HepG2 (cell line): ENCODE data around the gene EIF5A. TPM values are rescaled to one million over a fixed set of nuclear protein-coding genes. Genes with fewer than 3 reads are reported as not detected.

ENCODE experiments used
- AGO1 ChIP-seq: fragments of 200-400 bp; formaldehyde crosslinking; IDR thresholded peaks from 2 replicates; pipeline ENCODE4 v1.6.1; 2017; ENCODE audit warnings: mild to moderate bottlenecking, low read depth, low read length, moderate library complexity; ENCODE audit not compliant: poor library complexity, severe bottlenecking
- CENPT ChIP-seq: sonication (generic); formaldehyde crosslinking; IDR thresholded peaks from 2 replicates; pipeline ENCODE4 v1.8.0; 2022; ENCODE audit warnings: low read depth, mild to moderate bottlenecking, moderate library complexity, missing genetic modification reagents
- FOXA1 ChIP-seq, 2 experiments: fragments of 450-650 bp in 1 of 2; sonication (generic) in 1 of 2; formaldehyde crosslinking in 1 of 2; IDR thresholded peaks; 2 replicates each; pipeline versions ENCODE4 v1.4.0 to v1.6.1; 2016 to 2020; ENCODE audit warnings: missing genetic modification reagents in 1 of 2
- GFI1 ChIP-seq: sonication (generic); formaldehyde crosslinking; IDR thresholded peaks from 2 replicates; pipeline ENCODE4 v1.5.0; 2020; ENCODE audit warnings: missing genetic modification reagents, mild to moderate bottlenecking, borderline replicate concordance
- HDAC1 ChIP-seq: sonication (generic); formaldehyde crosslinking; IDR thresholded peaks from 2 replicates; pipeline ENCODE4 v1.5.1; 2020; ENCODE audit warnings: mild to moderate bottlenecking, missing genetic modification reagents
- HNF1A ChIP-seq, 2 experiments: sonication (generic) in 1 of 2; formaldehyde crosslinking in 1 of 2; IDR thresholded peaks; 2 replicates each; pipeline versions ENCODE4 v1.4.0 to v1.6.1; 2016 to 2020; ENCODE audit warnings: borderline replicate concordance in 1 of 2, low read depth in 1 of 2, mild to moderate bottlenecking in 1 of 2, missing genetic modification reagents in 1 of 2
- IRF2 ChIP-seq: IDR thresholded peaks from 2 replicates; pipeline ENCODE4 v1.6.1; 2018; ENCODE audit warnings: missing genetic modification reagents, missing compliant biosample characterization
- KAT7 ChIP-seq: IDR thresholded peaks from 2 replicates; pipeline ENCODE4 v1.6.1; 2018; ENCODE audit warnings: borderline replicate concordance, missing compliant biosample characterization
- KLF9 ChIP-seq: IDR thresholded peaks from 2 replicates; pipeline ENCODE4 v1.6.1; 2016; ENCODE audit warnings: low read depth
- MATR3 ChIP-seq: sonication (generic); formaldehyde crosslinking; IDR thresholded peaks from 2 replicates; pipeline ENCODE4 v1.4.0; 2020; ENCODE audit warnings: missing genetic modification reagents
- MAZ ChIP-seq, 2 experiments: sonication (generic) in 1 of 2; formaldehyde crosslinking in 1 of 2; IDR thresholded peaks; 2 replicates each; pipeline versions ENCODE4 v1.5.0 to v1.6.1; 2012 to 2020; ENCODE audit warnings: low read depth in 2 of 2, mild to moderate bottlenecking in 2 of 2, borderline replicate concordance in 1 of 2, improper control_type of control experiment in 1 of 2, low read length in 1 of 2, missing genetic modification reagents in 1 of 2, moderate library complexity in 1 of 2
- MNT ChIP-seq: fragments of 450-650 bp; IDR thresholded peaks from 2 replicates; pipeline ENCODE4 v1.6.1; 2016
- NFKBIZ ChIP-seq: IDR thresholded peaks from 2 replicates; pipeline ENCODE4 v1.6.1; 2018; ENCODE audit warnings: missing genetic modification reagents, missing compliant biosample characterization
- SNAI1 ChIP-seq: sonication (generic); formaldehyde crosslinking; IDR thresholded peaks from 2 replicates; pipeline ENCODE4 v1.5.0; 2020; ENCODE audit warnings: mild to moderate bottlenecking, missing genetic modification reagents, borderline replicate concordance
- SRSF9 ChIP-seq: fragments of 200-400 bp; formaldehyde crosslinking; IDR thresholded peaks from 2 replicates; pipeline ENCODE4 v1.6.1; 2018; ENCODE audit warnings: borderline replicate concordance, mild to moderate bottlenecking, low read depth, low read length; ENCODE audit not compliant: insufficient read depth, poor library complexity, severe bottlenecking
- ZC3H4 ChIP-seq: sonication (generic); formaldehyde crosslinking; IDR thresholded peaks from 2 replicates; pipeline ENCODE4 v1.4.0; 2020; ENCODE audit warnings: missing genetic modification reagents, borderline replicate concordance
- ZNF274 ChIP-seq: sonication (generic); formaldehyde crosslinking; IDR thresholded peaks from 2 replicates; pipeline ENCODE4 v1.5.1; 2020; ENCODE audit warnings: mild to moderate bottlenecking, missing genetic modification reagents
- ZNF431 ChIP-seq: sonication (generic); formaldehyde crosslinking; IDR thresholded peaks from 2 replicates; pipeline ENCODE4 v1.9.0; 2022; ENCODE audit warnings: missing genetic modification reagents, low read depth, mild to moderate bottlenecking, borderline replicate concordance
- ZNF564 ChIP-seq: sonication (generic); formaldehyde crosslinking; IDR thresholded peaks from 2 replicates; pipeline ENCODE4 v1.8.1; 2023; ENCODE audit warnings: mild to moderate bottlenecking, missing genetic modification reagents
- ZNF589 ChIP-seq: sonication (generic); formaldehyde crosslinking; conservative IDR thresholded peaks from 2 replicates; pipeline ENCODE4 v1.8.0; 2022; ENCODE audit warnings: mild to moderate bottlenecking, moderate library complexity, missing genetic modification reagents
- polyA plus RNA-seq, 8 experiments: library from polyadenylated mRNA; depleted of rRNA in 3 of 8; stranded (reverse) in 7 of 8; unstranded in 1 of 8; fragments of >200 nt; fragmentation: Illumina TruSeq in 4 of 8; extraction: Trizol in 4 of 8; gene quantifications; 2 replicates each; pipeline versions ENCODE4 v1.2.1 to v1.2.3, GENCODE V29; 2011 to 2016; ENCODE audit warnings: low read depth in 4 of 8, missing spikeins in 1 of 8, mixed read lengths in 1 of 8; ENCODE audit not compliant: insufficient read depth in 1 of 8
- total RNA-seq, 5 experiments: library from RNA; depleted of rRNA; stranded (reverse); fragments of >200 nt; fragmentation: Illumina TruSeq; extraction: Trizol; gene quantifications; 2 replicates each; pipeline ENCODE4 v1.2.3, GENCODE V29; 2016; ENCODE audit warnings: low read depth in 1 of 5
- TF ChIP-seq, protein P1 (sequence below): sonication (generic); formaldehyde crosslinking; IDR thresholded peaks from 2 replicates; pipeline ENCODE4 v1.5.0; 2020; ENCODE audit warnings: missing genetic modification reagents

EIF5A gene
- total and polyA plus RNA-seq, 2 of the 13 experiments (the other 11 are each of a cell fraction or from before 2014, with no cell fraction given), result 319 to 337 TPM

DNA sequence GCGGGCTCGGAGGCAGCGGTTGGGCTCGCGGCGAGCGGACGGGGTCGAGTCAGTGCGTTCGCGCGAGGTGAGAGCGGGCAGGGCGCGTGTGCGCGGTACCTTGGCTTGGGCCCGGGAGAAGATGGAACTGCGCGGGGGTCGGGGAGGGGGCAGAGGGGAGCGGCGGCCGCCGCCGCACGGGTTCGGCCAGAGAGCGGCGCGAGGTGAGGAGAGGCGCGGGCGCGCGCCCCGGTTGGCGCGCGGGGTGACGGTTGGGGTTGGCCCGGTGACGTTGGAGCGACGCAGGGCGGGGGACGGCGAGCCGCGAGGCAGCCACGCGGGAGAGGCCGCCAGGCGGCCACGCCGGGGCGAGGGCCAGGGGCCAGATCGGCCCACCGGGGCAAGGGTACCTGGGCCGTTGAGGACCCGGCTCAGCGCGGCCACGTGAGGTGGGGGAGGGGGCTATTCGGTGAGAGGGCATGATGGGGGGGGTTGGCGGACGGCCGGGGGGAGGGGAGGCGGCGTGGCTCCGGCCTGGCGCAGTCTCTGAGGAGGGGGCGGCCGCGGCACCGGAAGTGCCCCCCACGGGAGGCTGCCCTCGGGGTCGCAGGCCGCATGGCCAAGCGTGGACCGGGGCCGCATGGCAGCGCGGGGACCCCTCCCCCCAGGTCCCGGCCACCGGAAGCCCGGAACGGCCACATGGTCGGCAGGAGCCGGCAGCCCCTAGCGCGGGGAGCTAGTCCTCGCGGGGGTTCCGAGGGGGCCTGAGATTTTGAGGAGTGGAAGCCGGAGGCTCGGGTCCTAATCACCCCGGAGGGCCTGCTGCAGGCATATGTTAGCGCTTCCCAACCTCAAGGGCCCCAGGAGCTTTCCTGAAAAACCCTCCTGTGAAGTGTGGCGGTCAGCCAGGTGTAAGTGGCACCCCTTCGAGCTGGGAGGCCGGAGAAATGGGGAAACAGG lies 527 bp downstream of the EIF5A start (continued):
- TF ChIP-seq IRF2 (CRISPR knock-in tag) (no peak), KLF9 (CRISPR knock-in tag) (no peak), HDAC1 (CRISPR knock-in tag) (peak; percentile 47; the same call in 1 of the 2 replicates), AGO1 (peak; percentile 89), SNAI1 (peak; percentile 72; the same call in 1 of the 2 replicates), ZNF274 (CRISPR knock-in tag) (no peak), FOXA1 (IDR thresholded peaks at IDR 0.05) (no peak), FOXA1 (CRISPR knock-in tag; IDR thresholded peaks at IDR 0.05) (no peak), SRSF9 (no peak), MAZ (IDR thresholded peaks at IDR 0.05; ENCODE audit: borderline replicate concordance, low read depth, low read length) (no peak), MAZ (CRISPR knock-in tag; IDR thresholded peaks at IDR 0.05; ENCODE audit: low read depth) (0 out of 2 replicates have a peak, but pooled peaks have one; percentile 45), HNF1A (IDR thresholded peaks at IDR 0.05; ENCODE audit: low read depth) (no peak), HNF1A (CRISPR knock-in tag; IDR thresholded peaks at IDR 0.05; ENCODE audit: borderline replicate concordance) (no peak), MNT (no peak), ZC3H4 (CRISPR knock-in tag) (no peak; the same call in 1 of the 2 replicates), ZNF564 (CRISPR knock-in tag) (no peak), KAT7 (no peak), ZNF589 (CRISPR knock-in tag) (no peak), CENPT (CRISPR knock-in tag) (peak; percentile 93), ZNF431 (CRISPR knock-in tag) (0 out of 2 replicates have a peak, but pooled peaks have one; percentile 43), MATR3 (no peak), GFI1 (CRISPR knock-in tag) (no peak), NFKBIZ (CRISPR knock-in tag) (no peak)
- TF ChIP-seq, protein P1, sequence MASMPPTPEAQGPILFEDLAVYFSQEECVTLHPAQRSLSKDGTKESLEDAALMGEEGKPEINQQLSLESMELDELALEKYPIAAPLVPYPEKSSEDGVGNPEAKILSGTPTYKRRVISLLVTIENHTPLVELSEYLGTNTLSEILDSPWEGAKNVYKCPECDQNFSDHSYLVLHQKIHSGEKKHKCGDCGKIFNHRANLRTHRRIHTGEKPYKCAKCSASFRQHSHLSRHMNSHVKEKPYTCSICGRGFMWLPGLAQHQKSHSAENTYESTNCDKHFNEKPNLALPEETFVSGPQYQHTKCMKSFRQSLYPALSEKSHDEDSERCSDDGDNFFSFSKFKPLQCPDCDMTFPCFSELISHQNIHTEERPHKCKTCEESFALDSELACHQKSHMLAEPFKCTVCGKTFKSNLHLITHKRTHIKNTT (CRISPR knock-in tag), result no peak
